Thoracic aorta (tissue), 2 donors: ENCODE results near the gene POU2F1. TPM values are rescaled to one million over a fixed set of nuclear protein-coding genes. Genes with fewer than 3 reads are reported as not detected.

Experiments used
- ATAC-seq: fragments of 150-250 bp; one replicate; pipeline ENCODE4 v1.8.0; 2017; ENCODE audit warnings: low read depth; ENCODE audit not compliant: insufficient number of reproducible peaks, low FRiP score
- DNase-seq: peaks from one replicate; pipeline ENCODE4 v3.0.0-alpha.2; 2020; ENCODE audit warnings: low spot score
- H3K27ac ChIP-seq, 2 donors: fragments of 200-600 bp; sonication (generic); 1 replicate in 1 of 2; 2 replicates in 1 of 2; pipeline ENCODE4 v1.5.1; 2016; ENCODE audit warnings: mild to moderate bottlenecking in 2 of 2, moderate library complexity in 2 of 2
- H3K27me3 ChIP-seq: fragments of 200-600 bp; sonication (generic); replicated peaks from 2 replicates; pipeline ENCODE4 v1.6.0; 2016; ENCODE audit warnings: mild to moderate bottlenecking; ENCODE audit not compliant: insufficient read depth
- H3K36me3 ChIP-seq: fragments of 200-600 bp; sonication (generic); one replicate; pipeline ENCODE4 v1.5.1; 2016
- H3K4me1 ChIP-seq, 2 donors: fragments of 200-600 bp; sonication (generic); 1 replicate in 1 of 2; 2 replicates in 1 of 2; pipeline versions ENCODE4 v1.5.1 to v1.6.0; 2016; ENCODE audit warnings: low read depth in 2 of 2, mild to moderate bottlenecking in 1 of 2; ENCODE audit not compliant: control insufficient read depth in 1 of 2
- H3K4me3 ChIP-seq: fragments of 200-600 bp; sonication (generic); 2 replicates; pipeline ENCODE4 v1.5.1; 2016; ENCODE audit warnings: mild to moderate bottlenecking
- H3K9me3 ChIP-seq: fragments of 200-600 bp; sonication (generic); 2 replicates; pipeline ENCODE4 v1.5.1; 2016
- total RNA-seq, 2 donors: library from RNA; depleted of rRNA; stranded (reverse); fragments of >200 nt; gene quantifications; one replicate each; pipeline versions ENCODE4 v1.1.0 to v1.2.3, GENCODE V29; 2016
- TF ChIP-seq, protein P1 (sequence below): fragments of 200-600 bp; sonication (generic); IDR thresholded peaks from one replicate; pipeline ENCODE4 v1.5.1; 2019; ENCODE audit warnings: antibody characterized with exemption

Gene POU2F1
- total RNA-seq, 2 donors from 2014 or later = 15.3 to 25.5 TPM

GRCh38 chr1:167342846-167343245 lies 122.2 kb downstream of the POU2F1 start:
- DNase-seq (no peak), ATAC-seq (no peak)
- TF ChIP-seq, protein P1, sequence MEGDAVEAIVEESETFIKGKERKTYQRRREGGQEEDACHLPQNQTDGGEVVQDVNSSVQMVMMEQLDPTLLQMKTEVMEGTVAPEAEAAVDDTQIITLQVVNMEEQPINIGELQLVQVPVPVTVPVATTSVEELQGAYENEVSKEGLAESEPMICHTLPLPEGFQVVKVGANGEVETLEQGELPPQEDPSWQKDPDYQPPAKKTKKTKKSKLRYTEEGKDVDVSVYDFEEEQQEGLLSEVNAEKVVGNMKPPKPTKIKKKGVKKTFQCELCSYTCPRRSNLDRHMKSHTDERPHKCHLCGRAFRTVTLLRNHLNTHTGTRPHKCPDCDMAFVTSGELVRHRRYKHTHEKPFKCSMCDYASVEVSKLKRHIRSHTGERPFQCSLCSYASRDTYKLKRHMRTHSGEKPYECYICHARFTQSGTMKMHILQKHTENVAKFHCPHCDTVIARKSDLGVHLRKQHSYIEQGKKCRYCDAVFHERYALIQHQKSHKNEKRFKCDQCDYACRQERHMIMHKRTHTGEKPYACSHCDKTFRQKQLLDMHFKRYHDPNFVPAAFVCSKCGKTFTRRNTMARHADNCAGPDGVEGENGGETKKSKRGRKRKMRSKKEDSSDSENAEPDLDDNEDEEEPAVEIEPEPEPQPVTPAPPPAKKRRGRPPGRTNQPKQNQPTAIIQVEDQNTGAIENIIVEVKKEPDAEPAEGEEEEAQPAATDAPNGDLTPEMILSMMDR = no peak
- Histone ChIP-seq H3K27me3 (no peaks in the 10 kb centered on the region), H3K4me3 (no peak overlapping the region), H3K4me1 (no peaks in the 10 kb centered on the region), H3K27ac (no peak overlapping the region), H3K9me3 (no peaks in the 10 kb centered on the region), H3K36me3 (no peaks in the 10 kb centered on the region)

DNA sequence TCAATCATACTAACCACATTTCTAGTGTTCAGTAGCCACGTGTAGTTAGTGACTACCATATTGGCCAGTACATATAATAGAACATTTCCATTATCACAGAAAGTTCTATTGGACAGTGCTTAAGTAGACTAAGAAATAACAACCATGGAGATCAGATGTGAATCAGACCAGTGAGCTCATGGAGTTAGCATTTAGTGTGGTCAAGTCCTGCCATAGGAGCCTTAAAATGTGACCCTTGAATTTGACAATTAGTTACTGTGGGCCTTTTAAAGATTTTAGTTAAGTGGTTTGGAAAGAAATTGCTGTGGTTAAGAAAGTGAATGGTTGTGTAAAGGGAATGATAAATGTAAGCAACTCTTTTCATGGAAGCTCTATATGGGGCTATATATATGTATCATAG lies 123.4 kb downstream of the POU2F1 start:
- no peak overlapping the region for H3K4me3 ChIP-seq
- no peaks in the 10 kb centered on the region for H3K27me3 ChIP-seq
- ATAC-seq (no peak), DNase-seq (no peak)
- H3K9me3 ChIP-seq = no peaks in the 10 kb centered on the region
- H3K4me1 ChIP-seq = no peaks in the 10 kb centered on the region
- TF ChIP-seq, protein P1 = no peak
- H3K27ac ChIP-seq = no peak overlapping the region
- H3K36me3 ChIP-seq = no peaks in the 10 kb centered on the region

DNA sequence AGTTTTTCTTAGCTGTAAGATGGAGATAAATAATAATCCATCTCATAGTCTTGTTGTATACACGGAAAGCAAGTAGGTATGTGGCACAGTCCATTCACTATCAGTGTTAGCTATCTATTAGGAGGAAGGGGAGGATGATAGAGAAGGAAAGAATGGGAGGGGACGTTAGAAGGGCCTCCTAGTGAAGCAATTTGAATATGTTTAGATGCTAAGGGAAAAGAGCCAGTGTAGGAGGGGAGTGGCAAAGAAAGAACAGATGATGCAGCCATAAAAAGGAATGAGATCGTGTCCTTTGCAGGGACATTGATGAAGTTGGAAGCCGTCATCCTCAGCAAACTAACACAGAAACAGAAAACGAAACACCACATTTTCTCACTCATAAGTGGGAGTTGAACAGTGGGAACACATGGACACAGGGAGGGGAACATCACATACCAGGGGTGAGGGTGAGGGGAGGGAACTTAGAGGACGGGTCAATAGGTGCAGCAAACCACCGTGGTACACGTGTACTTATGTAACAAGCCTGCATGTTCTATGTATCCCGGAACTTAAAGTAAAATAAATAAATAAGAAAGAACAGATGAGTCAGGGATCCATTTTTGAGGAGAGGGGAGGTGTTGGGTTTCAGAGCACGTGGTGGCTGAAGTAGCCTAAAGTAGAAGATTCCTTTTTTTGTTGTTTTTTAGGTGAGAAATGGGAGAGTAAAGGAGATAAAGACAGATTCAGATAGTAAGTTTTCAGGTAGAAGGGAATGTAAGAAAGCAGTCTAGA lies 124.1 kb downstream of the POU2F1 start:
- Histone ChIP-seq H3K27me3 (no peaks in the 10 kb centered on the region), H3K36me3 (no peaks in the 10 kb centered on the region), H3K4me3 (no peak overlapping the region), H3K9me3 (no peaks in the 10 kb centered on the region), H3K4me1 (no peaks in the 10 kb centered on the region), H3K27ac (no peak overlapping the region)
- TF ChIP-seq, protein P1 = no peak
- no peak for ATAC-seq
- DNase-seq = no peak

GRCh38 chr1:167345386-167345733 lies 124.7 kb downstream of the POU2F1 start:
- no peak for DNase-seq
- H3K27ac ChIP-seq = no peak overlapping the region
- no peak for ATAC-seq
- H3K4me1 ChIP-seq = no peaks in the 10 kb centered on the region
- no peaks in the 10 kb centered on the region for H3K27me3 ChIP-seq
- no peaks in the 10 kb centered on the region for H3K36me3 ChIP-seq
- no peaks in the 10 kb centered on the region for H3K9me3 ChIP-seq
- TF ChIP-seq, protein P1 = no peak
- H3K4me3 ChIP-seq = no peak overlapping the region

DNA sequence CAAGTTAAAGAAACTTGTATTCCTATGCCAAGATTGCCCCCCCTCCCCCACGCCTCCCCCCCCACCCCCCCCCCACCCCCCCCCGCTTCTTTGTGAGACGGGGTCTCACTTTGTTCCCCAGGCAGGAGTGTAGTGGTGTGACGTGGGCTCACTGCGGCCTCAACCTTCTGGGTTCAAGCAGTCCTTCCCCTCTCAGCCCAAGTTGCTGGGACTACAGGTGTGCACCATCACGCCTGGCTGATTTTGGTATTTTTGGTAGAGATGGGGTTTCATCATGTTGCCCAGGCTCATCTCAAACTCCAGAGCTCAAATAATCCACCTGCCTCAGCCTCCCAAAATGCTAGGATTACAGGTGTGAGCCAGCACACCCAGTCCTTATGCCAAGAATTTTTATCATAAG lies 136.6 kb downstream of the POU2F1 start:
- H3K9me3 ChIP-seq = no peaks in the 10 kb centered on the region
- H3K27ac ChIP-seq = no peak overlapping the region
- TF ChIP-seq, protein P1 = no peak
- H3K4me3 ChIP-seq = no peak overlapping the region
- no peaks in the 10 kb centered on the region for H3K36me3 ChIP-seq
- H3K4me1 ChIP-seq = no peaks in the 10 kb centered on the region
- ATAC-seq (no peak), DNase-seq (no peak)
- H3K27me3 ChIP-seq = no peaks in the 10 kb centered on the region
